Stimulated activated CD8-positive, alpha-beta memory T cell treated with anti-CD3 and anti-CD28 coated beads, Interleukin-15, amount 100 ng/mL, for 48 hours (primary cell): Measurements from ENCODE around the gene UCK2.

Experiments
- DNase-seq, 2 donors: peaks; one replicate each; pipeline ENCODE4 v3.0.0-alpha.2; 2020; ENCODE audit warnings: low read depth in 2 of 2

The UCK2 gene

DNA sequence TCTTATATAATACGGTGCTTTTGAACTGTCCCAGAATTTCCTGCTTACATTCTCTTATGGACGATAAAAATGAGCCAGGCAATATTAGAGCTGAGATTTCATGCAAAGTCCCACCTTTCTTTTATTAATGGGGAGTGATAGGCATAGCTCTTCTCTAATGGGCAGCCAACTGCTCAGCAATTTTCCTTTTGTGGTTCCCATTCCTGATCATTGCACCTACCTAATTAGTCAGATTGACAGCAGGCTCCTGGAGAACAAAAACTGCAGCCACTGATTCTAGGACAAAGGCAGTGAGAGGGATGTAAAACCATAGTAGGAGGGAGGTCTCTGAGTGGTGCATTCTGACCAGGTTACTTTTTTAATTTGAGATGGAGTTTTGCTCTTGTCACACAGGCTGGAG lies 110.4 kb downstream of the UCK2 start:
- no peak for DNase-seq

DNA sequence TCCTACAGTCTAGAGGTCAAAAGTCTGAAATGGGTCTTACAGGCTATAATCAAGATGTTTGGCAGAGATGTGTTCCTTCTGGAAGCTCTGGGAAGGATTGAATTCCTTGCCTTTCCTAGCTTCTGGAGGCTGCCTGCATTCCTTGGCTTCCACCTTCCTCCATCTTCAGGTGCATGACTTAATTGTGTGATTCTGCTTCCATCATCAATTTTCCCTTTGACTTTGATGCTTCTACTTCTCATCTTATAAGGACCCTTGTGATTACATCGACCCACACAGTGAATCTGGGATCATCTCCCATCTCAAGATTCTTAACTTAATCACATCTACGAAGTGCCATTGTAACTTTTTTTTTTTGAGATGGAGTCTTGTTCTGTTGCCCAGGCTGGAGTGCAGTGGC lies 111.4 kb downstream of the UCK2 start:
- no peak for DNase-seq

DNA sequence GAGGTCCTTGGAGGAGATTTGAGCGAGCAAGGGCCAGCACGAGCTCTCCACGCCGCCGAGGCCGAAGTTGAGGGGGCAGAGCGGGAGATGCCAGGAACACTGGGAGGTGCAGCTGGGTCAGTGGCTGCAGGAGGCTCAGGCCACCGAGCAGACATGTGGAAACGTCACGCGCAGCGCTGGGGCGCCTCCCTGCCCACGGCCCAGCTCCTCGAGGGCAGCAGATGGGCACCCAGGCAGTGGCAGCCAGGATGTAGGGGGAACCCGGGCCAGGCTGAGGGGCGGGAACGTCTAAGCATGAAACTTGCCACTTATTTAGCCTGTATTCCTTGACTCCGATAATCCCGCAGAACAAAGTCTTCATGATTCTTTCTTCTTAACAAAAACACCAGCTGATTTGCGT lies 114.1 kb downstream of the UCK2 start:
- no peak for DNase-seq

DNA sequence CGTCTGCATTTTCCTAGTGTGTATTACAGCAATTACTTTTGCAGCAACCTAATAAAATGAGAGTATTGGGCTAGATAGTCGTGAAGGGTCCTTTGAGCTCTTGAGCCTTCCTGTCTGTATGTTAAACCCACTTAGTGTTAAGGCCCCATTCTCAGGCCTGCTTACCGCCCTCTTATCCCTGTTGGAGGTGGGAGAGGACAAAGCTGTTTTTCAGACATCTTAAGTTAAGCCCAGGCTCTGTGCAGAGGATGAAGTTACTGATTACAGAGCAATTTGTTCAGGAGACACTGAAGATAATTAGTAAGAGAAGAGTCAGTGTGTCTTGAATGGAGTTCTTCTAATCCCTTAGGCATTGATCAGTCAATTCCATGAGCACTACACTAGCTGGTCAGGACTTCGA lies 114.6 kb downstream of the UCK2 start:
- no peak for DNase-seq

DNA sequence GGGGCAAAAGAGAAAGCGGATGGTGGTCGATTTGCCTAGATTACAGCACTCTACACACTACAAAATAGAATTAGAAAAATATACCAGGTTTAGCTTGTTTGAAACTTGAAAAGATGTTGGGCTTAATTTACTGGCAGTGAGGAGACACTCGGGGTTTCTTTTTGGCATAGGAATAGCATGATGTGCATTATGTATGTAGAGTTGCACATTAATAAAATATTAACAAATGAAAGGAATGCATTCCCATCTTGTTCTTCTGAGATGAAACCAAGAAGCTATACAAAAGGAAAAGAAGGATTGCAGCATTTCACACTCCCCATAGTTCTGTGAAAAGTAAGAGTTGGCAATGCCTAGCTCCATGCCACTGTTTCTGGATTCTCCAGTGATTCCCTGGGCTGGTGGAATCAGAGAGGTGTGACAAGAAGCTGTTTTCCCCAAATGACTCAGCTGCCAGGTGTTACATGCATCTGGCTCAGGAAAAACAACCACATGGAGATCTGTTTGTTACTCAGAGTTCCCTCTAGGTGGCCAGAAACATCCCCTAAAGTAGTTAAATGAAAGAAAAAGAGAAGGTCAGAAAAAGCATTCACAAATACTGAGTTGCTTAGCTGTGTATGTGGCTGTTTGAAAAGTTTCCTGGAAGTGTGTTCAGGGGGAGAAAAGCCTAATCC lies 115.6 kb downstream of the UCK2 start:
- DNase-seq, result no peak

DNA sequence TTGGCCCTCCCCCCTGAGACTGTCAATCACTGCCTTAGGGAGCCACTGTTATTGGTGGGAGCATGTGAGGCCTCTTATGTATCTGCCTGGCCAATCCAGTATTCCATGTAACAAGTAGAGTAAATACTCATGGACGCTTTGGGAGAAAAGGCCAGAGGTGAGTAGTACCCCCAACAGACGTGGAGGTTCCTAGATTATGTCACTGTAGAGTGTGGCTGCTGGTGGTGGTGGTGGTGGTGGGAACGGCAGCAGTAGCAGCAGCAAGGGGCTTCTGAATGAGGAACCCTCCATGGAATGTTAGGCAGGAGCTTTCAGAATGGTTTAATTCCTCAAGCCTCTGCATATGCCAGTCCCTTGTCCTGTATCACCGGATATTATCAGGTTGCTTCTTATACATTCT lies 118.5 kb downstream of the UCK2 start:
- no peak for DNase-seq

DNA sequence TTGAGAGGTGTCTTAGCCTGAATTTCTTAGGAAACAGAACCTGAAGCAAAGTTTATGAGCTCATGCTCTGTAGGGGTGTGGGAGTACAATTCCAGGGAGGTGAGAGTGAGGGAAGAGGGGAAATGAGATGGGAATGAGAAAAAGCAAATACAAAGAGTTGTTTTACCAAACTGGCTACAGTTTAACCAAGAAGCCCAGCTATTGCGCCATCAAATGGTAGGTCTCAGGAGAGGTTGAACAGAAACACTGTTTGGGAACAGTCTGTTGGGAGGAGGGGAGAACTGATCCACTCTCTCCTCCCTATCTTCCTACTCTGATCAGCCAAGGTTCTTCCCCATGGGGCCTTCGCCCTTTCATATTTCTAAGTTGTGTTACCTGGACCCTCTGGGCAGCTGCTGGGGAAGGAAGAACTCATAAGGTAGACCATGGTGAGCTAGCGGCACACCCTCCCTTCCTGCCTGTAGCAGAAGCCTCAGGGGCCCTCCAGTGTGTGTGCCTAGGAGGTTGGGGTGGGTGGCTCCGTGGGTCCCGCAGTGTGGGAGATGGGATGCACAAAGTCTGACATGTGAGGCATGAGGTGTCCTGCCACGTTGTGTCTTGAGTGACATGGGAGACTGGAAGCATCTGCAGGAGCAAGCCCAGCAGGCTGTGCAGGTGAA lies 120.5 kb downstream of the UCK2 start:
- DNase-seq, result no peak

DNA sequence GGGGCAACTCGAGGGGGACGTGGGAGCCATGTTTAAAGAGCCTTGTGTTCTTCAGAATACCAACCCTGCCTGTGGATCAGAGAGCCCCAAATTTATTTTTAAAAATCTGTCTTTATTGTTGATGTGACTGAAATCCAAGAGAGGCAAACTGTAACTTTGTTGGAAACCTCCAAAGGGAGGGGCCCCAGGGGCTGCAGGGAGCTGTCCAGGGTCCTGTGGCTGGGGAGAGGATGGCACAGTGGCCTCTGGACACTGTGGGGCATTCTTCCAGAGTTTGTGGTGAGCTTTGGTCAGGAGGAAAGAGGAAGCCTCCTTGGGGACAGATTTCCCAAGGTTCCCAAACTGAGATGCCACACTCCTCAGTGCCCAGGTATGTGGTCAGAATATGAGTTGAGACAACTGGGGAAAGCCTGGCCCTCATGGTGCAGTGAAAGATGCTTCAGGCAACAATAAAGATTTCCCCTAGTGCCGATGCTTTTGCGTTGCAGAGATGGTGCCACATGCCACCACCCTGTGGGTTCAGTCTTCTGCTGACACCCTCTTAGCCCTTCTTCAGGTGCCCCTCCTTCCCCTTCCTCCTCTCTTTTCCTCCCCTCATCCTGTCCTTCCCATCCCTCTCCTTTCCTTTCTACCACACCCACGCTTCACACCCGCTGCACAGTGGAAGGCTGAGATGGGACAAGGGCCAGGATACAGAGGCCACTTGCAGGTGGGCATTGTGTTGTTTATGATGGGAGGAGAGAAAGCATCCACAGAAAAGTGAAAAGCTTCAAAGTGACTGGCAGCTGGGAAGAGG lies 122.1 kb downstream of the UCK2 start:
- DNase-seq, result no peak

DNA sequence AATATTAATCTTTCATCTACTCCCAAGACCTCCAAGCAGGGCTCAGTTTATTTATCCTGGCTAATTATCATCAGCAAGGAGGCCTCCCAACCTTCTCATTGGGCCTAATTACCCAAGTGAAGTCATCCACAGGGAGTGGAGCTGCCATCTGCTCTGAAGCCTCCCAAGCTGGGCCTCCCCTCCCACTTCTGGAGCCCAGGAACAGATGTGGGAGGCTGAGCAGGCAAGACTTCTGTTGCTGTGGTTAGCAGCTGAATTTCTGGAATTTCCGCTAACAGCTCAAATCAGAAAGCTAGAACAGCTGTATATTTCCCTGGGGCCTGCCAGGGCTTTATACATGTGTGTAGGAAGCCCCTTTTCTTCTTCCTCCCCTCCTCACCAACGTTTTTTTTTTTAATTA lies 127.5 kb downstream of the UCK2 start:
- no peak for DNase-seq

DNA sequence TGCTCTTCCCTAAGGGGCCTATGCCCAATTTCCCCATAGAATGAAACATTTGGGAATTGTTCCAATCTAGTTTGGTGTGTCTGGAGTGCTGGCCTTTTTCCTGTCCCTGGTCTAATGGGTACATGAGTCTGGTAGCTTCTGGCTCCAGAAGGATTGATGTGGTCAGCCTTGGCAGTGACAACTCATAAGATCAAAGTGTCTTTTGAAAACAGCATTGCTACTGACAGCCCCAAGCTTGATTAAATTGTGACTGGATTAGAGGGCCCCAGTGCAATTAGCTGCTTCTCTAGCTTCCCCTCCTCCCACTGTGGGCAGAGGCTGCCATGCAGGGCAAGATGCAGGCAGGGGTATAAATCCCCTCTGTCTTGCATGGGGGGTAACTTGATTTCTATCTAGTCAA lies 130.9 kb downstream of the UCK2 start:
- no peak for DNase-seq

DNA sequence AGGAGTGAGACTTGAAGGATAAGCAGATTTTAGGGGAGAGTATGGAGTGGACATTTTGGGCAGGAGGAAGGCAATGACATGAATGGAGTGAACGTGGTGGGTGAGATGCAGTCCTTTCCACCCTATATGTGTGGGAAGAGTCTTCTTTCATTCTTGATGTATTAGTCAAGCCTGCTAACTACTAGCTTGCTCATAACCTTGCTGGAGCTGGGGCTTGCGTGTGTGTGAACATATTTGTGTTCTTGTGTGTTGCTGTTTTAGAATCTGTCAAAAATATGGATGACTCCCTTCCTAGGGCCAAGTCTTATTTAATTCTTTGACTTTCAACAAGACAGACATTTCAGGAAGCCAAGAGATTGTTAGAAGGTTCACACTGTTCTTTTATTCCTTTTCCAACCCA lies 132.7 kb downstream of the UCK2 start:
- DNase-seq, result no peak

DNA sequence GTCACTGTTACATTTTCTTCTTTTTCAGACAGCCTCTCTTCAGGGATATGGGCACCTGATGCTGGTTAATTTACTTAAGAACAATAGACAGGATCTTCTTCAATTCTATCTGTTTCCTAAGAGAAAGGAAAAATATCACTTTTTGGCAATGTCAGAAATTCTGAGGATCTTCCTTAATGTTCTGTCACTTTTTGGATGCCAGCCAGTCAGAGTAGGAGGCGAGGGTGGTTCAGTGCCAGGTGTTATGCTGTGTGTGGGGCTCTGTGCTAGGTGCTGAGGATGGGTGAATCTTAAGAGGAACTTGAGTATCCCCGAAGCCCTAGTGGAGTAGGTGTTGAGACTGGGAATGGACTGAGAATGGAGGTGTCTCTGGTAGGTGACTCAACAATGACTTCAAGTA lies 133.5 kb downstream of the UCK2 start:
- DNase-seq, result no peak
